CD4-positive, alpha-beta T cell treated with Interferon gamma for 1 hour (primary cell): ENCODE measurements around the gene PRKCA.

Experiments used
- DNase-seq: peaks from one replicate; pipeline ENCODE4 v3.0.0-alpha.2; 2020

Gene PRKCA

GRCh38 chr17:66834919-66835454 is 532.6 kb downstream of the PRKCA start, which contains the start of gene CACNG5:
Gene CACNG5 (plus strand): TSS chr17:66835117. CDS start chr17:66877333, 42,216 bp downstream.
- no peak for DNase-seq

GRCh38 chr17:66835476-66835875 is 533.1 kb downstream of the PRKCA start:
- DNase-seq = no peak

GRCh38 chr17:66836063-66837005 is 533.9 kb downstream of the PRKCA start:
- no peak for DNase-seq

DNA sequence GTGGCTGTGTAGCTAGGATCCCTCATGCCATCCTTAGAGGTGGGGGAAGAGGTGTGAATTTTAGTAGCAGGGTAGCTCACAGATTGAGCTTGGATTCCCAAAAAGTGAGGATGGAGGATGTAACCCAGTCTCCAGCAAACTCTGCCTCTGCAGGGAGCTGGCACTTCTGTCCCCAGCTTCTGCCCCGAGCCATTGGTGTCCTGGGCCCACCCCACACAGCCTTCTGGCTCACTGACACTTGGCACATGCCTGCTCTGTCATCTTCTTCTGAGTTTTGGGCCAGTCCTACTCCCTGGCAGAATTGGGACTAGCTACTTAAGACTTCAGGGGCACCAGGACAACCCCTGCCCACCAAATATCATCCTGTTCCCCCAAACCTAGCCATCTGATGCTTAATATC is 534.8 kb downstream of the PRKCA start:
- no peak for DNase-seq

- no peak for DNase-seq
Measured at GRCh38 chr17:66837885-66838665, 535.7 kb downstream of the PRKCA start.

GRCh38 chr17:66839616-66840015 is 537.2 kb downstream of the PRKCA start:
- no peak for DNase-seq

DNA sequence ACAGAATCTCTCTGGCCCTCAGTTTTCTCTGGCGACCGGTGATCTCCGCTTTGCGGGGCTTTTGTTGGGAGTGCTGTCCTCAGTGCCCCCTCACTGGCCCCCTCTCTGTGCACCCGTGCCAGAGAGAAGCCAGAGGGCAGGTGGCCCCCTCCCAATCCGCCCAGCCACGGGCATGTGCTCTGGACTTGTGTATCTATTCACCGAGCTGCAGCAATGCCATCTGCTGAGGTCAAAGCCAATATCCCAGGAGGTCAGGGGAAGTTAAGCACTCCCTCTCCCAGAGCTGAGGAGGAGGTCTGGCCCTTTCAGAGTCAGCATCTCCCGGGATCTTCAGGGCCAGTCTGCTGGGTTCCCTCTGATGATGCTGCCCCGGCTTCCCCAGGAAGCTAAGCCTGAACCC is 537.6 kb downstream of the PRKCA start:
- no peak for DNase-seq

DNA sequence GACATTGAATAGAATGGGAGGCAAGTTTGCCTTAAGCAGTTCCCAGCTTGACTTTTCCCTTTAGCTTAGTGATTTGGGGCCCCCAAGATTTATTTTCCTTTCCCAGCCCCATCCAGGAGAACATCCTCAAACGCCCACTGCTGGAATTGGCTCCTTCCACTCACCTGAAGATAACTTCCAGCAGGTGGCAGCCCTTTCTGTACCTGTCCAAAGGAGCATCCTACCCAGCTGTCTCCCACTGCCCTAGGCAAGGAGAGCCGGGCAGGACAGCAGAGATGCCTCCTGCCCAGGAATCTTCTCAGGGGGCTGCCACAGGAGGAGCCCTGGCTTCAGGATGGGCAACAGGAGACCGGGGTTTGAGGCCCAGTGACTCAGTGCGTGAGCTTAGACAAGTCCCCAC is 538.9 kb downstream of the PRKCA start:
- DNase-seq = no peak

DNA sequence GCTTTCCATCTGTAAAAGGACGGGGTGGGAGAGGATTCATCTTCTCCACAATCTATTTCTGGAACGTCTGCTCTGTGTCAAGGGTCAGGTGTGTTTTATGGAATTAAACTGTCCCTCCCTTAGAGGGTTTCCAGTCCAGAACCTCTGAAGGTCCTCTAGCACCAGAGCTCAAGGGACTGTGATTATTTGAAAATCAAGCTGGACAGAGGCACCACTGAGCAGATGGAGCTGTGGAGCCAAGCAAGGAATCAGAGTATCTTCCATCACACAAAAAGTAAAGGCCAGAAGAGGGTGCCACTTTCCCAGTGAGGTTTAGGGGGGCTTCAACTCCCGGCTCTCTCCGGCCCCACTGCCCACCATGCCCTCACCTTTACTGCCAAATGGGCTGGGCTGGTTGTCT is 539.3 kb downstream of the PRKCA start:
- DNase-seq = no peak

GRCh38 chr17:66842505-66842904 is 540.1 kb downstream of the PRKCA start:
- no peak for DNase-seq

GRCh38 chr17:66842959-66843358 is 540.5 kb downstream of the PRKCA start:
- no peak for DNase-seq

DNA sequence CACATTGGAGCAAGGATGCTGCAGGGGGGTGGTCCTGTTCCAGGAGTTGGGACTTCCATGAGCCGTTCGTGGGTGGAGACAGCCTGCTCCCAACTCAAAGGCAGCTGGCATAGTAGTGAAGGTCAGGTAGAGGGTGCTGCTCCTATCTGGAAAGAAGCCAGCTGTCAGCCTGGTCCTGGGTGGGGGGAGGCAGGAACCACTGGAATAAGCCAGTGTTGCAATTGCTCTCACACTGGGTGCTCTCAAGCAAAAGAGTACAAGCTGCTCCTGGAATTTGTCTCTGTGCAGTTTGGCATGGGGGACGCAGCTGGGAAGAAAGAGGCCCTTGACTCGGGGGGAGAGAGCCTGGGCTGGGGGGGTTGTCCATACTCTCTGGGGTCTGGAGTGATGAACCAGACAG is 541.2 kb downstream of the PRKCA start:
- no peak for DNase-seq

DNA sequence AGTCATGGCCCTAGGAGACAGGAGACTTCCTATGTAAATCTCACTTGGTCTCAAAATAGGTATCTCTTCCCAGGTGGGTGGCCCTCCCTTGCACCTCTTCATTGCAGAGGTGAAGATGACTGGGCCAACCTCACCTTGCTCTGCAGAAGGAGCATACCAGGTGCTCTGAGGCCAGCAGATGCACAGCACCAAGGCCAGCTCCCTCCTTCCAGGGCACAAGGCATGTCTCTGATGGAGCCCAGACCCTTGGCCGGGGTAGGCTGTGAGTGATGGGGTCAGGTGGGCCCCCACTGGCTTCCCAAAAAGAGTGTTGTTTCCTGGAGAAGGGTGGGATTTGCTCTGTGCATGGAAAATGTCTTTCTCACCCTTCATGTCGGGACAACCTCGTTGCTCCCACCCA is 545.3 kb downstream of the PRKCA start:
- no peak for DNase-seq

DNA sequence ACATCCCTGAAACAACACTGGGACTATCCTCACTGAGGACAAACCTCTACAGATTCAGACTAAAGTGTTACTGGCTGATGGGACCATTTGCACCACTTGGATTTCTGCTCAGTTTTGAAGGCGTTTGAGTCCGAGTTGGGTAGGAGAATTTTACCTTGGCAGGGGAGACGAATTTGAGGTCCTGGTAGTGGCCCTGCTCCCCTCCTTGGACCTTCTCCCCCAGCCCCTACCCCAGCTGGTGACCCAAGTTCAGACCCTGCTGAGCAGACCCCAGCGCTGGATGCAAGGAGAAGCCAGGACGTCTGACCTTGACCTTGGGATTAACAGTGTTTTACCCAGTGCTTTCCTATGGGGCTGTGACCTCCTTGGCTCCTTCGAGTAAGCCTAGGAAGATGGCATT is 546.1 kb downstream of the PRKCA start:
- DNase-seq = no peak

DNA sequence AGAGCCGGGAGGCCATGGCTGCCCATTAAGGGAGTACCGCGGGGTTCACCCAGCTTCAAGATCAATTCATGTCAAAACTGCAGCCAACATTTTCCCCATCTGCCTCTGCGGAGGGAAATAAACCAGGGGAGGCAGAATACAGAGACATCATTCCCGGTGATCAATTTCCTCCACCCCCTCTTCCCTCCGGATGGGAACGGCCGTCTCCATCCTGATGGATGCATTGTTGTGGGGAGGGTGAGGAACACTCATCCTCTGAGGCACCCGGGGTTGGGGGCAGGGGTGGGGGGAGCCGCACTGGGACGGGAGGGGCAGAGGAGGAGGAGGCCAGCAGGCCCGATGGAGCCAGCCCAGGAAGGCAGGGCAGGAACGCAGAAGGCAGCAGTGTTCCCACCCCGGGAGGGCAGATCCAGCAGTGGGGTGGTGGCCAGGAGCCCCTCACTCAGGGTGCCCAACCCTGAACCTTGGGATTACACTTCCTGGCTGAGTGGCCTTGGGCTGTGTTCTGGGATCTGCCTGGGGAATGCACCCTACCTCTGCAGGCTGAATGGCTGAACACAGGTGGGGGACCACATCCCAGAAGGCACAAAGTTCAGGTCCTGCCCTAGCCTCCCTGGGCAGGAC is 546.7 kb downstream of the PRKCA start:
- no peak for DNase-seq

- no peak for DNase-seq
Measured at GRCh38 chr17:66849851-66850580, 547.6 kb downstream of the PRKCA start.

- DNase-seq = no peak
Measured at GRCh38 chr17:66850692-66851091, 548.3 kb downstream of the PRKCA start.

GRCh38 chr17:66855204-66855603 is 552.8 kb downstream of the PRKCA start:
- no peak for DNase-seq

DNA sequence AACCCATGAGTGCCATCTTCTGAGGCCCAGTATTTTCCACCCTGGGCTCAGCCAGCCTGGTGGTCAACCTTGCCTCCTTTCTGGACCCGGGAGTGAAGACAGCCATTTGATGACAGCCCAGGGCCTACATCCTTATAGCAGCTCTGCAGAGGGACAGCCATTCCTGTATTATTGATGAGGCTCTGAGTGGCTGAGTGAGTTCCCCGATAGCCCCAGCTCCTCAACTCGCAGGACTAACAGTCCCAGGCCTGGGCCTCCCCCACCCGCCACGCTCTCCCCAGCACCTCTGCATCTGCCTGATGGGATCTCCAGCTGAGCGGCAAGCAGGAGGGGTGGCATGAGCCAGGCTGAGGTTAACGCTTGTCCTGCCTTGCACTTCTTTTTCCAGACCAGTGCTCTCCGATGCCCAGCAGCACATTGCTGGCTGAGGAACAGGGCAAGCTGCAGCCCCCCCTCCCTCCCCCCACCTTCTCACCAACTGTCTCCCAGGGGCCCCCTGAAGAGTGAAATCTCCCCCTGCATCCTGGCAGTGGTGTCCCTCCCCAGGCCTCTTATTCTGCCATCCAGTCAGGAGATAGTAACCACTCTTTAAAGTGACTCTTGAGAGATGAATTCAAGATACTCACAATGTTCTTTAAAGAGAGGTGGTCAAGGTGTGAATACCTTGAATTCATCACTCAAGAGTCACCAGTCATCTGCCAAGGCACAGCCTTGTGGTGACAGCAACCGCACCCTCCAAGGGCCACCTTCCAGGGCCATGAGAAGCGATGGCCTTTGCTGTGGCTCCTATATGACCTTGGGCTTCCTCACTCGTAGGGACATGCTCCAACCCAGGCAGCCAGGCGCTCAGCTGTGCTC is 556.0 kb downstream of the PRKCA start:
- DNase-seq = no peak

- DNase-seq = no peak
Measured at GRCh38 chr17:66859353-66859752, 556.9 kb downstream of the PRKCA start.

GRCh38 chr17:66860204-66860603 is 557.8 kb downstream of the PRKCA start:
- DNase-seq = no peak
